Measurements from ENCODE around the gene PITPNM3.

Gene PITPNM3

DNA sequence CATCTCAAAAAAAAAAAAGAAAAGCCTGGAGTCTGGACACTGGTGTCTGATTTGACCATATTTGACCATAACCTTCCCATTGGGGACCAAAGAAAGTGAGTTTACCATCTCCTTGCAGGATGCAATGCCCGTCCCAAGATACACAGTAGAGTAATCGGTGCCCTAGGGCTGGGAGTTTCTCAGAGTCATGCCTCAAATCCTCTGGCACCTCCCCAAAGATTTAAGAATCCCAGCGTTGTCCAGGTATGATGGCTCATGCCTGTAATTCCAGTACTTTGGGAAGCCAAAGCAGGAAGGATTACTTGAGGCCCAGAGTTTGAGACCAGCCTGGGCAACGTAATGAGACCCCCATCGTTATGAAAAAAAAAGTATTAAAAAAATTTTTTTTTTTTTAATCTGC is 5.0 kb downstream of the PITPNM3 start:
- no peak for DNase-seq

DNA sequence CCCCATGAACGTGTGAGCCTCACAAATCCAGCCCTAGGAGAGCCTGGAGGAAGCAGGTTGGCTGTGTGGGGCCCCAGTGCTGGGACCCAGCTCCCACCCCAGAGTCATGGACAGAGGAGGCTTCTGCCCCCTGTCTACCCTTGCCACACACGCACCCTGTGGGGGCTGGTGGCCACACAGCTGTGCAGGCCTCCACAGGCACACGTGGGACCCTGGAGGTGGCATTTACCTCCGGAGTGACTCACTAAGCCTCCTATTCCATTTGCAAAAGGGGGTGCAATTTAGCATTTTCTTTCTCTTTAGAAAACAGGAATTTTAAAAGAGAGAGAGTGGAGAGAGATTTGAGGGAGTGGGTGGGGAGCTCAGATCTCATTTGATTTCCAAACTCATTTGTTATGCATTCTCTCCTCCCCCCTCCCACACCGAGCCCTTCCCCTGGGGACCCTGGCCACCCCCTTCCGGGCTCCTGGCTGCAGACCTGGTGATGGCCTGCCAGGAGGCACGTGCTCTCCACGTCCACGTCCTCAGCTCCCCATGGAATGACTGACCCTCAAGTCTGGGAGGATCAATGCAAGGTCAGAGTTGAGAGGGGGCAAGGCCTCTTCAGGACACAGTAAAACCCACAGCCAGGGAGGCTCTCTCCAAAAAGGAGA is 6.8 kb downstream of the PITPNM3 start:
- DNase-seq, result no peak

DNA sequence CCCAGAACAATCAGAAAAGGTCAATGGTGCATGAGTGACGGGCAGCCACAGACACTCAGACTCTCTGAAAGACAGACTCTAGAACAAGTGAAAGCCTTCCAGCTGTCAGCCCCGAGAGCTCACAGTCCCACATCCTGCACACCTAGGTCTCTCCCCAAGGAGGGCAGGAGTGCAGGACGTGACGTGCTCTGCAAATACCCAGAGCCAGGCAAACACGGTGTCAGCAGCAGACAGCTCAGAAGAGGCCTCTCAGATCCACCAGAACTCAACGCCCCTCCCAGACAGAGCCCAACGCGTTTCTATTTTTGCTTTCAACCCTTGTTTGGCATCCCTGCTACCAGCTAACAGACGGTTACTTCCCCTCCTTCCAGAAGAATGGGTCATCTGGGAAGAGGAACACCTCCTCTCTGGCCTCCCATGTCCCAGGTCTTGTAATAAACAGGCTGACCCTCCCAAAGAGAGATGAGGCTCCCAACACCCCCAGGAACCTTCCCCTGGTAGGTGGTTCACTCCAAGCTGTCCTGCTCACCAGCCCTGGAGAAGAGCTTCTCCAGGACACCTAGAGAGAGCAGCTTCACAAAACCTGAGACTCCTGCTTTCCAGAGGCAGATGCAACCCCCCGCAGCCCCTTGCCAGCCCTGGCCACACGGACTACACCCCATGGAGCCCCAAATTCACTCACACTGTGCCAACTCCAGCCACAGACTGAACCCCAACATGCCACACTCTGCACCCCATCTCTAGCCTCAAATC is 7.6 kb downstream of the PITPNM3 start:
- no peak for DNase-seq

DNA sequence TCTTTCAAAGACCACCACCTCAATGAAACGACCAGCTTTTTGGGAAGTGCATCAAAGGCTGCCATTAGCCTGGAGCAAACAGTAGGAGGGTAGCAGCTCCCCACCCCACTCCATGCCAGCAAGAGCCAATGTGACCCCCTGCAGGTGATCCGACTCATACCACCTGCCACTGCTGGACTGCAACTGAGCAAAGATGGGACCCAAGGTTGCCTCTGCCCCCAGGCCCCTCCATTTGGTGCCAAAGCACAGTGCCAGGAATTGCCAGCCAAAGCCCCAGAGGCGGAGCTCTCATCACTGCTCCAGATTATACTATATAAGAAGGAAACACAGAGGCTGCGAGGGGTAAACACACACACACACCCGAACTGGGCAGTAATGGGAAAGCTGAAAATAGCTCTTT is 8.3 kb downstream of the PITPNM3 start:
- DNase-seq, result no peak

DNA sequence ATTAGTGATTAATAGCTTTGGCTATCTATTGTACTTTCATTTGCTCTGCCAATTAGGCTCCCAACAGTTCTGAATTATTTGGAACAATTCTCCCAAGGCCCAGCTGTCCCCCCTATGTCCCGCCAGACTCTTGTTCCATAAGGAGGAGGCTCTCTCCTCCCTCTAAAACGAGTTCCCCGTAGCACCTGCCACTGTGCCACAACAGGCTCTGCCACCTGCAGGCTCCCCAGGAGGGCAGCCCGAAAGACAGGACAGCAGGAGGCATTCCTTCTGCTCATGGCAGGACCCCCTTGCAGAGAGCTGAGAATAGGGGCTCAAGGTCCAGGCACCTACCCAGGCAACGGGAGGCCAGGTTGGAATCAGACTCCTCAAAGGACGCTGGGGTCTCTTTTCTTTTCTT is 9.0 kb downstream of the PITPNM3 start:
- DNase-seq, result no peak

DNA sequence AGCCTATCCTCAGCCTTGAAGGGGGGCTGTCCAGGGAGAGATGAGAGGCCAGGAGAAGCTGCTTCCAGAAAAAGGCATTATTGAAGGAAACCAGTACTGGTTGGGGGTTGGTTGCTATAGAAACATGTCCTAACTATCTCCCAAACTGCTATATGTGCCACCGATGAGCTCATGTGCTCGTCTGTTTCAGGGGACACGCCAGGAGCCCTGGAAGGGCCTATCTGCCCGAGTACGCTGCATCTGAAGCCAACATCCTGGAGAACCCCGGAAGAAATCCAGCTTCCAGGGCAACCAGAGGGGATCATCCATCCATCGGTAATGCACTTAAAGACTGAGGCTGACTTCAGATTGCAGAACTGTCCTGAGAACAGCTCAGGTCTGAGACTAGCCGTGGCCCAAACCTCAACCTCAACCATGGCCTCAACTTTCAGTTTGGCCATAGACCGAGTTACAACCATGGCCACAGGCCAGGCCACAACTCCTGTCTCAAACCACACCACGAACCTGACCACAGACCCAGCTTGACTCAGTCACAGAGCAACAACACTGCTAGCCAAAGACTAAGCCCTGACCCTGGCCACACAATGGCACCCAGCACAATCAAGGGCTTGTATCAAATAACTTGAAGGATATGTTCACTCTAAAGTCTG is 10.2 kb downstream of the PITPNM3 start:
- DNase-seq, result no peak

DNA sequence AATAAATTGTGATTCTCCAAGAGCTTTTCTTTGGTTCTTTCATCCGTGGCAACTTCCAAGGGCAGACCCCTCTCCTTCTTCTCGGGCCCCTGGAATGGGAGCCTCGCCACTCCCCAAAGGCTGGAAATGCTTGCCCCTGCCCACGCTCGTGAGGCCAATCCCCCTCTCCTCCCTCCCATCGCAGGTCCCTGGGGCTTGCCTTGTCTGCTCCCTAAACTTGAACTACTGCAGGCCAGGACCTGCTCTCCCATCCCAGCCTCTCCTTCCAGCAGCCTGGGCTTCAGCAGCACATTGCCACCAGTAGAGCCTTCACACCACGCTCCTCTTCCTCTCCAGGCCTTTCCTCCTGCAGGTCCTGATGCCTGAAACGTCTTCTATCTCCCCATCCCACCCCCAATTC is 11.1 kb downstream of the PITPNM3 start:
- no peak for DNase-seq

DNA sequence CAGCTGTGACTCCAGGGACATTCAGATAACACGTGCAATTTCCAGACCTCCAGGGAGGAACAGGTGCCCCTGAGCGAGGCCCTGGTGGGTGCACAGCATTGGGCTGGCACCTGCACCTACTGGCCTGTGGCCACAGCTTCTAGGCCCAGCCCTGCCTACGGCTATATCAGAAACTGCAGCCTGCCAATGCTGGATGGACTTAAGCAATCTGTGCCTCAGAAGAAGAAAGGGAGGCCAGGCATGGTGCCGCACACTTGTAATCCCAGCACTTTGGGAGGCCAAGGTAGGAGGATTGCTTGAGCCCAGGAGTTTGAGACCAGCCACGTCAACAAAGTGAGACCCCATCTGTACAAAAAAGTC is 12.4 kb downstream of the PITPNM3 start:
- DNase-seq, result no peak

DNA sequence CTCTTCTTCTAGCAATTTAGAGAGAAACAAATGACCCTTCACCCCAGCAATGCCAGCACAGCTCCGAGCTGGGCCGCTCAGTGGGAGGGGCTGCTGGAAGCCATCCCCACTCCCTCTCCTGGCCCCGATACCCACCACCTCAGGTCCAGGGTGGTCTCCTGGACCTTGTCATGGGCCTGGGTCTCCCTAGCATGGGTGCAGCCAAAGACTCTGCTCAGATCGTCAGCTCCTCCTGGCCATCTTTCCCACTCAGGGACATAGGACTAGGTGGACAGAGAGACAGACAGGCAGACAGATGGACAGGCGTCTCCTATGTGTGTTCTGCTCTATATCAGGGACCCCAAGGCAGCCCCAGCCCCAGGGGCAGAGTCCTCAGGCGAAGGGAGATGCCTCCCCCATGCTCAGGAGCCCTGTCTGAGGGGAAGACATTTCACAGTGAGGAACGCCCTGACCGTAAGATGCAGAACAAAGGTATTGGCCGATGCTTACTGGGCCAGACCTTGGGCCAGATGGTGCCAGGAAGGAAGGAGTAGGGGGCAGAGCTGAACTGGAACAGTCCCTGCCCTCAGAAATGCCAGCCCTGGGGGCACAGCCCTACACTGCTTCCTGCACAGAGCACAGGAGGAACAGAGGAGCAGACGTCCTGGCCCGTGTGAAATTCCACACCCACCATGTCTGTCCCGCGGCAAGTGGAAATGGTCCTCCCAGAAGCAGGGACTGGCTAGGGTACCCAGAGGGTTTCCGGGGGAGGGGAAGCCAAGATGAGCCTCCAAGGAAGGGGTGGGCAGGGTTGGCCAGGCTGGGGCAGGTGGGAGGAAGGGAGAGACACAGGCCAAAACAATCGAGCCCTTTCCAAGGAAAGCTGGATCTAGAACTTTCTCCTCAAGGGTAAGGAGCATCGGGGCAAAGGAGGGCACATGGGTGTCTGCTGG is 13.0 kb downstream of the PITPNM3 start:
- DNase-seq, result no peak

DNA sequence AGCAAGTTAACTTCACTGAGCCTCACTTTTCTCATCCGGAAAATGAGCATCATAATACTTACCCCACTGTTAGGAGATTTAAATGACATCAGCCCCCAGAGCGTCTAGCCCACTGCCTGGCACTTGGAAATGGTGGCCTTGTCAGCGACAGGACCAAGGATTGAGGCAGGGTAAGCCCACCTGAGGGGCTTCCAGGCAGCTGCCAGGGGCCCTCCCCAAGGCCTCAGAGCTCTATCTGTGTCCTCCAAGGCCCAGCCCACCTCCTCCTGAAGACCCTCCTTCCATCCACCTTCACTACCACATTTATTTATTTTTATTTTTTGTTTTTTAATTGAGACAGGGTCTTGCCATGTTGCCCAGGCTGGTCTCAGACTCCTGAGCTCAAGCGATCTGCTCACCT is 13.8 kb downstream of the PITPNM3 start:
- DNase-seq, result no peak

DNA sequence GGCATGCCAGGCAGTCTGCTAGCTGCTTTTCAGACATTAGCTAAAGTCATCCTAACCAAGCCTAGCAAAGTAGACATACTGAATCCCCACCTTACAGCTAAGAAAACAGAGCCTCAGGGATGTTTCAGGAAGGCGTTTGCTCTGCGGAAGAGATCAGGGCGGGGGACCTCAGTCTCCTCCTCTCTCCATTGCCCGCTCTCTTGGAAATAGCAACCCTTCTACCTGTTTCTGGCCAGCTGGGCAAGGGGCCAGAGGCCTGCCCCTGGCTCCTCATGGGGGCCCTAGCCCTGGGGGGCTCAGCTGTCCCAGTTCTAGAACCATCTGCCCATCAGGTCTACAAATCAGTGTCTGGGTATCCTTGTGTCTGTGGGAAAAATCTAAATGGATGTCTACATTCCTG is 14.5 kb downstream of the PITPNM3 start:
- DNase-seq, result no peak

DNA sequence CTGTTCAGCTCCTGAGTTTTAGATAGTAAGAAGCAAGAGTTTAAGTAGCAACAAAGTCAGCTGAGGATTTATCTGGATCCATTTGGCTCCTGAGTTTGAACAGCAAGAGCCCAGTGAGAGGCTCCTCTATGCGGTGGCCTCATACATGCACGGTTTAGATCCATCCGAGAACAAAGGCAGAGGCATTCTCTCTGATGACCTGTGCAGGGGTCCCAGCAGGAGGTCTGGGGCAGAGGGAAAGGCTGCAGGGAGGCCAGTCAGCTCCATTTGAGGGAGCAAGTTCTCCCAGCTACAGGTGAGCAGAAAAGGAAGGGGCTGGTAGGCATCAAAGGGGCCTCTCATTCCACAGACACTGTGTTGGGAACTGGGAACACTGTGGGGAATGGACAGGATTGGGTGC is 16.5 kb downstream of the PITPNM3 start:
- no peak for DNase-seq

DNA sequence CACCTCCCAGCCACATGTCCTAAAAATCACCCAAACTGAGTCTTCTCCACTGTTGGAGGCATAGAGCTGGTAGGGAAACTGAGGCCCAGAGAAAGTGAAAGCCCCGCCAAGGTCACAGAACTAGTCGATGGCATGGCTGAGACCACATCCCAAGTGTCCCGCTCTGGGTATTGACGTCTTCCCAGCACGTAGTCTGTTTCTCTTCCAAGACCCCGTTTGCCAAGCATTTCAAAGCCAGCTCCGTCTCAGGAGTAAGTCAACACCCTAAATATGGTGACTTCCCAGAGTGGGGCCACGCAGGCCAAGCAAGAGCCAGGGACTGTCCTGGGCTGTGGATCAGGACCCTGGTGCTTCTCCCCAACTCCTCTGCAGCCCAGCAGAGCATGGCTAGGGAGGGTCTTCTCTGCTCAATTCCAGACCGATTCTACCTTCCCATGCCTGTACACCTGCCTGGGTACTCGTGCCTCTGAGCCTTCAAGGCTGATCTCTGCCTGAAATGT is 19.7 kb downstream of the PITPNM3 start:
- DNase-seq, result no peak

DNA sequence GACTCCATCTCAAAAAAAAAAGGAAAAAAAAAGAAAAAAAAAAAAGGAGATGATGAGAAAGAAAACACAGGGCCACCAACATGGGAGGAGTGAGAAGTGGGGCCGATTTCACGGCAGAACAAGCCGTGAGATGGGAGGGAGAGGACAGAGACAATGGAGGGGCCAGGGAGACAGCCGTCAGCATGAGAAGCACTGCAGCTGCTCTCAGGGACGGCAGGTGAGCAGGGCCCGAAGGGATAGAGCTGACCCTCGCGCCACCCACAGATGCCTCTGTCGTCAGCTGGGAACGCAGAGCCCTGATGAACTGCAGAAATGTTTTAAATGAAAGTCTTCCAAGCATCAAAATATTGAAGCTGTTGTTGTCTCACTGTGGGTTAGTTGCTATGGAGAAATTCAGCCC is 20.3 kb downstream of the PITPNM3 start:
- DNase-seq, result no peak

DNA sequence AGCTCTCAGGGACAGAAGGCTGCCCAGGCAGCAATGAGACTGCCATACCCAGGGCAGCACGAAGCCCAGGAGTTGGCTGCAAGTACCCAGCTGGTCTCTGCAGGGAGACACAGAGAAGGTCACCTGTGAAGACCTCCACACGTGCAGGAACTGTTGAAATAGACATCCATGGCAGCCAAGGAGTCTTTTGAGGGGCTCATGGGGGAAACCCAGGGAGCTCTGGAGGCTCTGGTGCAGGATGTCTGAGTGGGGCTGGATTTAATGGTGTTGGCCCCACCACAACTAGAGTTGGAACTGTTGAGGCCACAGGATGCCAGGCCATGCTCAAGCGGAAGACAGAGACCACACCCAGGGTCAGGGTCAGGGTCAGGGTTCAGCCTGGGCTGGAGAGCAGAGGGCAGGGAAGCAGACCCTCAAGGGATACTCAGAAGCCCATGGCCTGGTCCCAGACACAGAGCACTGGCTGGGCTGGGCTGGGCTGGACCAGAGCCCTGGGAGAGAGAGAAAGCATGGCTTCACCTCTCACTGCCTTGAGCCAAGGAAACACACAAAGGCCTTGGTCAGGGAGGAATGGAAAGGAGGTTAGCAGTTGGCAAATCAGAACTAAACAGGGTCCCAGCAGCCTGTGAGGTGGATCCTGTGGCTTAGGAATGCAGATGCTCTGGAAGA is 21.4 kb downstream of the PITPNM3 start:
- no peak for DNase-seq

DNA sequence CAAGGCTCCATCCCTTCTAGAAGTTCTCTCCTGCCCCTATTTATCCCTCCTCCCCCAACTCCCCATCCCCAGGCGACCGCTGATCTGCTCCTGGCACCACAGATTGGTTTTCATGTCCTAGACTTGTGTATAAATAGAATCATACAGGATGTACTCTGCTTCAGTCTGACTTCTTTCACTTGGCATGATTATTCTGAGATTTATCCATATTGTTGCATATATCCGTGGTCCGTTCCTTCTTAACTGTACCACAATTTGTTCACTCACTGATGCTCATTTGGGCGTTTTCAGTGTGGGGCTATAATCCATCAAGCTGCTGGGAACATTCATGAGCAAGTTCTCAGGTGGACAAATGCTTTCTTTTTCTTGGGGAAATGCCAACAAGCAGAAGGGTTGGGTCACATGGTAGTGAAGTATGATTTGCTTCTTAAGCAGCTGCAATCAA is 23.9 kb downstream of the PITPNM3 start:
- no peak for DNase-seq

DNA sequence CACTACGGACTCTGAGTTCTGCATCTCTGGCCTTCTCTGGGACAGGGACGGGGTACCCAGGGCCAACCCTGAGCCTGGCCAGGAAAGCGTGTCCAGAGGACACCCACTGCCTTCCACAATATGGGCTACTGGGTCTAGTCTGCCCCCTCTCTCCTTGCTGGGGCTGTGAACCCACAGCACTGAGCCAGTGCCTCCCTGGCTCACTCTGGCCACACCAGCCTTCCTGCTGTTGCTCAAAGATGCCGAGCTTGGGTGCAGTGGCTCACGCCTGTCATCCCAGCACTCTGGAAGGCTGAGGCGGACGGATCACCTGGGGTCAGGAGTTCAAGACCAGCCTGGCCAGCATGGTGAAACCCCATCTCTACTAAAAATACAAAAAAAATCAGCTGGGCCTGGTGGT is 24.8 kb downstream of the PITPNM3 start:
- no peak for DNase-seq

DNA sequence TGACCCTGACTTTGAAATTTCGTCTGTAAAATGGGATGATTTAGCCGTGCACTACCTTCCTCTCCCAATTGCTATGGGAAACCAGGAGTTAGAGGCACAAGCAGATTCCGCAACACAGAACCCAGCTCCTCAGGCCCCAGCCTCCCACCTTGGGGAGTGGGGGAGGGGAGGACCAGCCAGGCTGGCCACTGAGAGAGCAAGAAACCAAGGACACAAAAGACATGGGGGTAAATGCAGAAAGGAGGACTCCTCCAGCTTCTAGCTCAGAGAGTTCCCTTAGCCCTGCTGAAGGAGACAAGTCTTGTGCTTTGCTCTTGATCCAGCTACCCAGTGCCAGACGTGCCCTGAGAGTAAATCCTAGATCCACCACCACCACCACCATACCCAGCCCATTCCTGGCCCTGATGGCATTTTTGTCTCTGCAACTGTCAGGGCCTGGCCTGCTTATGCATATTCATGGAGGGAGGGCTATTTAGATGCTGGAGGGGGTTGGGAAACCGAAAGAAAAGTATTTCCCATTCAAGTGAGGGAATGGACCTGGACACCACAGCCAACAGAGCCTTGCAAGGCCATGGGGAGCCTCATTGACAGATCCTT is 25.9 kb downstream of the PITPNM3 start:
- no peak for DNase-seq

DNA sequence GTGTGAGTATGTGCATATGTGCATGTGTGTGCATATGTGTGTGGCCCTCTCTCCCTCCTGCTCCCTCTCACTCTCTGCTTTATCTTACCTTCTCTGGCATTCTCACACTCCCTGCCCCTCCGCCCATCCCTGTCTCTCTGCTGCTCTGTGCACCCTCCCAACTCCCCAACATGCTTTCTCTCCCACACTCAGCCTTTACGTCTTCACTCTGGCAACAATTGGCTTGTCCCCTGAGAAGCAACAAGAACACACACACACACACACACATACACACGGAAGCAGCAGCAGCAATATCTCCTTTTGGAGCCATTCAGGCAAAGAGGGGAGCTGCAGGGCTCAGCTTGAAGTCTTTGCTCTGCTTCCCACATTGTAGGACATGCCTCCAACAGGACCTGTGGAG is 27.8 kb downstream of the PITPNM3 start:
- no peak for DNase-seq

DNA sequence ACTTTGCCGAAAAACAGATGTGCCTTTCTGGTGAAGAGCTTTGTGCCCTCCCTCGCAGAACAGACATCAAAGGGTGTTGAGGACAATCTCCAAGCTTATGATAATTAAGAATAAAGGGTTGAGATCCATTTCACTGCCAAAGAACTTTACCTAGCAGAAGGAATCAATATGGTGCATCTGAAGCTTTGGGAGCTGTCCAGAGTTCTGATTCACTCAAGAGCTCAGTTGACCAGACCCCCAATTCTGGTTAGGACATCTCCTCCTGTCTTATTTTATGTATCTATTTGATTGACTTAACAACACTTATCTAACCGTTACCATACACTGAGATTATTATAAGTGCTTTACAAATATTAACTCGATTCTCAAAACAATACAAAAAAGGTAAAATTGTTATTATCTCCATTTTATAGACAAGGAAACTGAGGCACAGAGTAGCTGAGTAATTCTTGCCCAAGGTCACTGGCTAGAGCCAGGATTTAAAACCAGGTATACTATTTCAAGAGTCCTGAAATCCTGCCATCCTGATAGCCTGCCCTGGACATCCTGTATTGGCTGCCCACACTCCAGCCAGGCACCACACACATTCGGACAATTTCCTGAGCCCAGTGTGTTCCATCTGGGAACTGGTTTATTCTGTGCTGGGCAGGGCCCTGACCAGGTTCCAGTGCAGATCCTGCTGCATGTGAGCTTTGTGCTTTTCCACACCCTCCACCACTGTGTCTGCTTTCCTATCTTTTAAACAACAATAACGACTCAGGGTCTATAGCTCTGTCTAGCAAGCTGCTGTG is 29.8 kb downstream of the PITPNM3 start:
- no peak for DNase-seq

DNA sequence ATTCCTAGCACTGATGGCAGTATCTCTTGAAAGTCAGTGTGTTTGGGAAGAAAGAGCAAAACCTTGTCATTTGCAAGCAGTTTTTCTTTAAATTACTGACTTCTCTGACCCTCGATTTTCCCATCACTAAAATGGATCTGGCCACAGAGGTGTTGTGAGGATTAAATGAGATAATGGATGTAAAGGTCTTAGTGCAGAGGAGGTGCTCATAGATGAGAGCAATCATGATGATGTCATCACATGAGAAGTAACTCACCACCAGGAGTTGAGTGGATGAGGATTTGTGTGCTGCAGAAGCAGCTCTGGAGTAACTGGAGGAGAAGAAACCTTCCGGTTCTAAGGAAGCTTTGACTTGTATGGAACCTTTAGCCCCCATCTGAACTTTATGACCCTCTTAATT is 30.6 kb downstream of the PITPNM3 start:
- DNase-seq, result no peak
